HepG2 (cell line): ENCODE measurements around the gene RBM34. TPM values are rescaled to one million over a fixed set of nuclear protein-coding genes. Genes with fewer than 3 reads are reported as not detected.

Source experiments
- ATAC-seq: fragments of 200-7000 bp; cut with Tn5 transposase; 3 replicates; pipeline ENCODE4 v1.9.1; 2020; ENCODE audit warnings: mild to moderate bottlenecking, moderate library complexity
- BruUV-seq: library from RNA; stranded (reverse); fragments of 400-500 nt; replicated peaks from 2 replicates; lab custom pipeline; 2021; lab: Mats Ljungman, UMichigan
- CTCF ChIA-PET: fragments of 300-600 bp; formaldehyde crosslinking; extraction: SDS; loops from one replicate; lab custom pipeline; 2021; ENCODE audit warnings: low total read pairs, inconsistent platforms, low intra/inter-chr PET ratio; lab: Yijun Ruan, JAX
- POLR2A ChIA-PET: fragments of 350-600 bp; sonication (Branson Sonifier 250); formaldehyde crosslinking; loops from one replicate; lab custom pipeline; 2020; ENCODE audit warnings: antibody characterized with exemption, inconsistent platforms; lab: Yijun Ruan, JAX
- DNase-seq: peaks from one replicate; pipeline ENCODE4 v3.0.0-alpha.2; 2015; ENCODE audit warnings: low spot score
- FAIRE-seq: peaks from 3 replicates; lab custom pipeline; 2011; peaks lifted over from hg19 to GRCh38; lab: Jason Lieb, UNC
- H2AFZ ChIP-seq: one replicate; pipeline ENCODE4 v1.6.1; 2011; ENCODE audit warnings: low read length, inconsistent platforms
- H3K27ac ChIP-seq: fragments of 300-600 bp; 3 replicates; pipeline ENCODE4 v1.8.0; 2011; ENCODE audit warnings: mixed run types, mild to moderate bottlenecking, mixed read lengths, low read length, inconsistent platforms; ENCODE audit not compliant: insufficient read depth; ENCODE audit errors: extremely low read length
- H3K27me3 ChIP-seq, 2 experiments: fragments of 200-600 bp in 1 of 2; 2 replicates in 1 of 2; 3 replicates in 1 of 2; pipeline versions ENCODE4 v1.6.0 to v1.8.0; 2011; ENCODE audit warnings: low read length in 2 of 2, mild to moderate bottlenecking in 2 of 2, moderate library complexity in 2 of 2, inconsistent platforms in 1 of 2; ENCODE audit not compliant: insufficient read depth in 2 of 2, control insufficient read depth in 1 of 2
- H3K36me3 ChIP-seq, 2 experiments: fragments of 200-600 bp in 1 of 2; replicated peaks in 1 of 2; 2 replicates in 1 of 2; 3 replicates in 1 of 2; pipeline versions ENCODE4 v1.5.1 to v1.8.0; 2011; ENCODE audit warnings: low read length in 2 of 2, inconsistent platforms in 1 of 2; ENCODE audit not compliant: insufficient read depth in 2 of 2, control insufficient read depth in 1 of 2
- H3K4me1 ChIP-seq: 2 replicates; pipeline ENCODE4 v1.5.1; 2012; ENCODE audit warnings: low read length, inconsistent platforms; ENCODE audit not compliant: insufficient read depth
- H3K4me2 ChIP-seq: 2 replicates; pipeline ENCODE4 v1.6.0; 2011; ENCODE audit warnings: low read depth, low read length, inconsistent platforms
- H3K4me3 ChIP-seq, 3 experiments: fragments of 200-600 bp in 1 of 3; sonication (generic), shearing (Covaris generic) in 1 of 3; replicated peaks in 1 of 3; 2 replicates each; pipeline ENCODE4 v1.5.1; 2011 to 2016; ENCODE audit warnings: low read length in 3 of 3, inconsistent platforms in 2 of 3, low read depth in 2 of 3, mild to moderate bottlenecking in 2 of 3, control low read depth in 1 of 3, mixed read lengths in 1 of 3; ENCODE audit not compliant: insufficient read depth in 1 of 3
- H3K79me2 ChIP-seq: one replicate; pipeline ENCODE4 v1.6.1; 2011; ENCODE audit warnings: low read length, inconsistent platforms; ENCODE audit not compliant: insufficient read depth
- H3K9ac ChIP-seq: 2 replicates; pipeline ENCODE4 v1.6.0; 2011; ENCODE audit warnings: mild to moderate bottlenecking, low read depth, low read length, inconsistent platforms; ENCODE audit not compliant: insufficient read depth
- H3K9me3 ChIP-seq: 2 replicates; pipeline ENCODE4 v1.5.1; 2012; ENCODE audit warnings: mild to moderate bottlenecking, low read length
- H4K20me1 ChIP-seq: 2 replicates; pipeline ENCODE4 v1.6.0; 2011; ENCODE audit warnings: inconsistent platforms, mild to moderate bottlenecking, low read length, moderate library complexity; ENCODE audit not compliant: insufficient read depth
- CCAR2 ChIP-seq: fragments of 200-400 bp; formaldehyde crosslinking; optimal IDR thresholded peaks from 2 replicates; pipeline ENCODE3; 2018; ENCODE audit warnings: low read depth, mild to moderate bottlenecking, low read length, moderate library complexity
- MIER2 ChIP-seq: IDR thresholded peaks from 2 replicates; pipeline ENCODE4 v1.6.1; 2016; ENCODE audit warnings: missing biosample characterization, missing genetic modification reagents
- ZSCAN9 ChIP-seq: IDR thresholded peaks from 2 replicates; pipeline ENCODE4 v1.6.1; 2016; ENCODE audit warnings: borderline replicate concordance
- WGBS: methylation state at CpG from one replicate; pipeline ENCODE4 v1.1.6; 2017; ENCODE audit warnings: low lambda C conversion rate; 5-methylcytosine and 5-hydroxymethylcytosine counted together
- in situ Hi-C: cut with HindIII; loops from 2 replicates; pipeline ENCODE4 v1.10.0; 2017; ENCODE audit warnings: low pct_unique_long_range_greater_than_20kb; ENCODE audit not compliant: extremely low pct_ligation_motif_present
- intact Hi-C: fragments of 100-400 bp; cut with micrococcal nuclease; formaldehyde crosslinking; loops from one replicate; pipeline ENCODE4 v1.10.0; 2022; ENCODE audit not compliant: unreplicated experiment
- polyA plus RNA-seq, 8 experiments: library from polyadenylated mRNA; depleted of rRNA in 3 of 8; stranded (reverse) in 7 of 8; unstranded in 1 of 8; fragments of >200 nt; fragmentation: Illumina TruSeq in 4 of 8; extraction: Trizol in 4 of 8; gene quantifications; 2 replicates each; pipeline versions ENCODE4 v1.2.1 to v1.2.3, GENCODE V29; 2011 to 2016; ENCODE audit warnings: low read depth in 4 of 8, missing spikeins in 1 of 8, mixed read lengths in 1 of 8; ENCODE audit not compliant: insufficient read depth in 1 of 8
- total RNA-seq, 5 experiments: library from RNA; depleted of rRNA; stranded (reverse); fragments of >200 nt; fragmentation: Illumina TruSeq; extraction: Trizol; gene quantifications; 2 replicates each; pipeline ENCODE4 v1.2.3, GENCODE V29; 2016; ENCODE audit warnings: low read depth in 1 of 5
- TF ChIP-seq, protein P1 (sequence below), 2 experiments: IDR thresholded peaks; 2 replicates each; pipeline ENCODE4 v1.6.1; 2011 to 2012; ENCODE audit warnings: low read length in 2 of 2, borderline replicate concordance in 1 of 2, low read depth in 1 of 2, mild to moderate bottlenecking in 1 of 2, moderate library complexity in 1 of 2
- TF ChIP-seq, protein P2 (sequence below): sonication (generic); formaldehyde crosslinking; conservative IDR thresholded peaks from 2 replicates; pipeline ENCODE4 v1.4.0; 2020; ENCODE audit warnings: missing genetic modification reagents

Gene RBM34
- total and polyA plus RNA-seq, 2 of the 13 experiments (the other 11 are each of a cell fraction or from before 2014, with no cell fraction given) = 34.7 to 73.0 TPM

DNA sequence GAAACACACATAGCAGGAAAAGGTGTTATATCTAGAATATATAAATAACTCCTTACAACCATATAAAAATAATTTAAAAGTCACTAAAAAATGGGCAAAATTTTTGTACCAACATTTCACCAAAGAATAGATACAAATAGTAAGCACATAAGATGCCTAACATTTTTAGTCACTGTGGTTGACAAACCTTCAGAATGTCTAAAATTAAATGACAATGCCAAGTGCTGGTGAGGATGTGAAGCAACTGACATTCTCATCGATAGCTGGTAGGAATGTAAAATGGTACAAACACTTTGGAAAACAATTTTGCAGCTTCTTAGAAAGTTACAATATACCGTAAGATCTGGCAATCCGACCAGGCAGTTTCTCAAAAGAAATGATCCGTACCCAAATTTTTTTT lies 18.1 kb downstream of the RBM34 start:
- CTCF ChIA-PET = no interaction called here

DNA sequence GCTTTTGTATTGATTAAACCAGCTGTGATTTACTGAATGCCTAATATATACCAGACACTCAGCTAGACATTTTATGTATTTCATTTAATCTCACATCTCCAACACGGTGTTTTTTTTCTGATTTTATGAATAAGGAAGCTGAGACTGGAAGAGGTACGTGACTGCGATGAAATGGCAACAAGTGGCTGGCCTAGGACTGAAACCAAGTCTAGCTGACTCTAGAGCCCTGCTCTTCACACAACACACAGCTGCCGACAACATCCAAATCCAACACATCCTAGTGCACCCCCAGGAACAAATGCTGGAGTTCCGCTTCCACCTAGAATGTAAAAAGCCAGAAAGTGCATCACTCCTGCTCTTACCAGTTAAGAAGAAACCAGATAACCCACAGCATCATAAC lies 21.7 kb downstream of the RBM34 start:
- peaks cover 29 to 69% of the 10 kb centered on the region in 2 experiments for H3K36me3 ChIP-seq
- peaks cover 9% of the 10 kb centered on the region for H3K79me2 ChIP-seq
- POLR2A ChIA-PET = interaction anchor here (1.4 to 1.8 kb wide), 2 partner anchors 9 to 22 kb away, joined by 3 to 6 read pairs; partner anchors contain the start of gene RBM34
- no peaks in the 10 kb centered on the region for H4K20me1 ChIP-seq
- BruUV-seq = no TSS peak
- no peak for FAIRE-seq
- no peaks in the 10 kb centered on the region for H3K4me1 ChIP-seq
- over 99% methylated on average over 5 of the region's 5 CpGs for WGBS
- in situ Hi-C loops (no loop called here), intact Hi-C loops (no loop called here)
- H2AFZ ChIP-seq = no peak overlapping the region
- no peak overlapping the region for H3K27ac ChIP-seq
- H3K4me2 ChIP-seq = no peak overlapping the region
- H3K27me3 ChIP-seq = no peaks in the 10 kb centered on the region
- ATAC-seq = no peak
- no peak overlapping the region for H3K4me3 ChIP-seq
- DNase-seq = no peak
- no peaks in the 10 kb centered on the region for H3K9me3 ChIP-seq
- CTCF ChIA-PET = no interaction called here
- no peak overlapping the region for H3K9ac ChIP-seq
- TF ChIP-seq, protein P1, sequence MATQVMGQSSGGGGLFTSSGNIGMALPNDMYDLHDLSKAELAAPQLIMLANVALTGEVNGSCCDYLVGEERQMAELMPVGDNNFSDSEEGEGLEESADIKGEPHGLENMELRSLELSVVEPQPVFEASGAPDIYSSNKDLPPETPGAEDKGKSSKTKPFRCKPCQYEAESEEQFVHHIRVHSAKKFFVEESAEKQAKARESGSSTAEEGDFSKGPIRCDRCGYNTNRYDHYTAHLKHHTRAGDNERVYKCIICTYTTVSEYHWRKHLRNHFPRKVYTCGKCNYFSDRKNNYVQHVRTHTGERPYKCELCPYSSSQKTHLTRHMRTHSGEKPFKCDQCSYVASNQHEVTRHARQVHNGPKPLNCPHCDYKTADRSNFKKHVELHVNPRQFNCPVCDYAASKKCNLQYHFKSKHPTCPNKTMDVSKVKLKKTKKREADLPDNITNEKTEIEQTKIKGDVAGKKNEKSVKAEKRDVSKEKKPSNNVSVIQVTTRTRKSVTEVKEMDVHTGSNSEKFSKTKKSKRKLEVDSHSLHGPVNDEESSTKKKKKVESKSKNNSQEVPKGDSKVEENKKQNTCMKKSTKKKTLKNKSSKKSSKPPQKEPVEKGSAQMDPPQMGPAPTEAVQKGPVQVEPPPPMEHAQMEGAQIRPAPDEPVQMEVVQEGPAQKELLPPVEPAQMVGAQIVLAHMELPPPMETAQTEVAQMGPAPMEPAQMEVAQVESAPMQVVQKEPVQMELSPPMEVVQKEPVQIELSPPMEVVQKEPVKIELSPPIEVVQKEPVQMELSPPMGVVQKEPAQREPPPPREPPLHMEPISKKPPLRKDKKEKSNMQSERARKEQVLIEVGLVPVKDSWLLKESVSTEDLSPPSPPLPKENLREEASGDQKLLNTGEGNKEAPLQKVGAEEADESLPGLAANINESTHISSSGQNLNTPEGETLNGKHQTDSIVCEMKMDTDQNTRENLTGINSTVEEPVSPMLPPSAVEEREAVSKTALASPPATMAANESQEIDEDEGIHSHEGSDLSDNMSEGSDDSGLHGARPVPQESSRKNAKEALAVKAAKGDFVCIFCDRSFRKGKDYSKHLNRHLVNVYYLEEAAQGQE (IDR thresholded peaks at IDR 0.05; ENCODE audit: borderline replicate concordance in 1 of 2, low read depth in 1 of 2, low read length in 2 of 2) = no peak

More for the DNA sequence above, 18.1 kb downstream of the RBM34 start:
- POLR2A ChIA-PET = interaction anchor here (1.2 kb wide), 1 partner anchor 18 kb away, joined by 3 read pairs; the partner anchor contains the start of gene RBM34
- 98% methylated on average over 4 of the region's 4 CpGs for WGBS
- BruUV-seq = no TSS peak
- FAIRE-seq (no peak), ATAC-seq (no peak), DNase-seq (no peak)
- H3K79me2 ChIP-seq = peaks cover 9% of the 10 kb centered on the region
- H3K27me3 ChIP-seq = no peaks in the 10 kb centered on the region
- no peaks in the 10 kb centered on the region for H3K9me3 ChIP-seq
- peaks cover 14% of the 10 kb centered on the region for H3K4me1 ChIP-seq
- no peak overlapping the region for H3K27ac ChIP-seq
- H3K4me2 ChIP-seq = no peak overlapping the region
- H3K9ac ChIP-seq = no peak overlapping the region
- peaks cover 20 to 53% of the 10 kb centered on the region in 2 experiments for H3K36me3 ChIP-seq
- in situ Hi-C loops (no loop called here), intact Hi-C loops (no loop called here)
- H4K20me1 ChIP-seq = no peaks in the 10 kb centered on the region
- H3K4me3 ChIP-seq = no peak overlapping the region
- TF ChIP-seq, protein P2, sequence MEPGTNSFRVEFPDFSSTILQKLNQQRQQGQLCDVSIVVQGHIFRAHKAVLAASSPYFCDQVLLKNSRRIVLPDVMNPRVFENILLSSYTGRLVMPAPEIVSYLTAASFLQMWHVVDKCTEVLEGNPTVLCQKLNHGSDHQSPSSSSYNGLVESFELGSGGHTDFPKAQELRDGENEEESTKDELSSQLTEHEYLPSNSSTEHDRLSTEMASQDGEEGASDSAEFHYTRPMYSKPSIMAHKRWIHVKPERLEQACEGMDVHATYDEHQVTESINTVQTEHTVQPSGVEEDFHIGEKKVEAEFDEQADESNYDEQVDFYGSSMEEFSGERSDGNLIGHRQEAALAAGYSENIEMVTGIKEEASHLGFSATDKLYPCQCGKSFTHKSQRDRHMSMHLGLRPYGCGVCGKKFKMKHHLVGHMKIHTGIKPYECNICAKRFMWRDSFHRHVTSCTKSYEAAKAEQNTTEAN = no peak
- TF ChIP-seq CCAR2 (no peak), ZSCAN9 (CRISPR knock-in tag) (no peak), MIER2 (CRISPR knock-in tag) (no peak)
- H2AFZ ChIP-seq = no peak overlapping the region
